HepG2 (cell line): ENCODE measurements around the gene COASY. TPM values are rescaled to one million over a fixed set of nuclear protein-coding genes. Genes with fewer than 3 reads are reported as not detected.

Experiments
- CBX2 ChIP-seq, 2 experiments: fragments of 200-600 bp in 1 of 2; sonication (generic); formaldehyde crosslinking in 1 of 2; IDR thresholded peaks; 2 replicates each; pipeline versions ENCODE4 v1.7.0 to v1.8.1; 2018 to 2022; ENCODE audit warnings: low read depth in 2 of 2, low read length in 1 of 2, mild to moderate bottlenecking in 1 of 2, missing genetic modification reagents in 1 of 2
- CENPBD1 ChIP-seq: sonication (generic); formaldehyde crosslinking; IDR thresholded peaks from 2 replicates; pipeline ENCODE4 v1.8.0; 2022; ENCODE audit warnings: missing genetic modification reagents, low read depth, mild to moderate bottlenecking, borderline replicate concordance
- CHCHD3 ChIP-seq: sonication (generic); formaldehyde crosslinking; IDR thresholded peaks from 2 replicates; pipeline ENCODE4 v1.8.0; 2022; ENCODE audit warnings: mild to moderate bottlenecking, missing genetic modification reagents, moderate library complexity
- IRX3 ChIP-seq: sonication (generic); formaldehyde crosslinking; IDR thresholded peaks from 2 replicates; pipeline ENCODE4 v1.8.1; 2023; ENCODE audit warnings: mild to moderate bottlenecking, low read depth, missing genetic modification reagents, borderline replicate concordance
- KLF12 ChIP-seq: sonication (generic); formaldehyde crosslinking; IDR thresholded peaks from 2 replicates; pipeline ENCODE4 v1.4.0; 2020; ENCODE audit warnings: missing genetic modification reagents, borderline replicate concordance
- MIER3 ChIP-seq: IDR thresholded peaks from 2 replicates; pipeline ENCODE4 v1.6.1; 2016; ENCODE audit warnings: missing compliant biosample characterization, borderline replicate concordance
- MIXL1 ChIP-seq: IDR thresholded peaks from 2 replicates; pipeline ENCODE4 v1.6.1; 2016
- SYNCRIP ChIP-seq: fragments of 200-400 bp; formaldehyde crosslinking; IDR thresholded peaks from 2 replicates; pipeline ENCODE4 v1.6.1; 2018; ENCODE audit warnings: mild to moderate bottlenecking, low read depth, low read length; ENCODE audit not compliant: insufficient read depth
- ZBTB4 ChIP-seq: sonication (generic); formaldehyde crosslinking; IDR thresholded peaks from 2 replicates; pipeline ENCODE4 v1.4.0; 2020; ENCODE audit warnings: missing genetic modification reagents, mild to moderate bottlenecking, borderline replicate concordance
- ZNF574 ChIP-seq: sonication (generic); formaldehyde crosslinking; IDR thresholded peaks from 2 replicates; pipeline ENCODE4 v1.4.0; 2020; ENCODE audit warnings: missing genetic modification reagents
- ZNF646 ChIP-seq: sonication (generic); formaldehyde crosslinking; IDR thresholded peaks from 2 replicates; pipeline ENCODE4 v1.9.0; 2021; ENCODE audit warnings: mild to moderate bottlenecking, missing genetic modification reagents
- ZSCAN9 ChIP-seq: IDR thresholded peaks from 2 replicates; pipeline ENCODE4 v1.6.1; 2016; ENCODE audit warnings: borderline replicate concordance
- polyA plus RNA-seq, 8 experiments: library from polyadenylated mRNA; depleted of rRNA in 3 of 8; stranded (reverse) in 7 of 8; unstranded in 1 of 8; fragments of >200 nt; fragmentation: Illumina TruSeq in 4 of 8; extraction: Trizol in 4 of 8; gene quantifications; 2 replicates each; pipeline versions ENCODE4 v1.2.1 to v1.2.3, GENCODE V29; 2011 to 2016; ENCODE audit warnings: low read depth in 4 of 8, missing spikeins in 1 of 8, mixed read lengths in 1 of 8; ENCODE audit not compliant: insufficient read depth in 1 of 8
- total RNA-seq, 5 experiments: library from RNA; depleted of rRNA; stranded (reverse); fragments of >200 nt; fragmentation: Illumina TruSeq; extraction: Trizol; gene quantifications; 2 replicates each; pipeline ENCODE4 v1.2.3, GENCODE V29; 2016; ENCODE audit warnings: low read depth in 1 of 5

The COASY gene
- total and polyA plus RNA-seq, 2 of the 13 experiments (the other 11 are each of a cell fraction or from before 2014, with no cell fraction given) = 90.7 to 125 TPM

- peak; percentile 53 for TF ChIP-seq ZNF574
- peak; percentile 73; the same call in 1 of the 2 replicates for TF ChIP-seq KLF12 (CRISPR knock-in tag)
- TF ChIP-seq CBX2 (IDR thresholded peaks at IDR 0.05; ENCODE audit: low read depth, low read length) = no peak
- 0 out of 2 replicates have a peak, but pooled peaks have one; percentile 15 for TF ChIP-seq CBX2 (CRISPR knock-in tag; IDR thresholded peaks at IDR 0.05; ENCODE audit: low read depth)
- no peak for TF ChIP-seq MIXL1 (CRISPR knock-in tag)
- TF ChIP-seq ZSCAN9 (CRISPR knock-in tag) = no peak
- 0 out of 2 replicates have a peak, but pooled peaks have one; percentile 13 for TF ChIP-seq ZBTB4
- no peak; the same call in 1 of the 2 replicates for TF ChIP-seq IRX3
- TF ChIP-seq CENPBD1 = no peak; the same call in 1 of the 2 replicates
- TF ChIP-seq MIER3 (CRISPR knock-in tag) = peak; percentile 32; the same call in 1 of the 2 replicates
- no peak for TF ChIP-seq SYNCRIP
- TF ChIP-seq CHCHD3 (CRISPR knock-in tag) = no peak
- TF ChIP-seq ZNF646 = no peak
Measured at GRCh38 chr17:42531455-42532354, 30.2 kb upstream of the COASY start (continued).
